ENCODE results near the gene ZNRF3.

The ZNRF3 gene

GRCh38 chr22:28920757-28921584, 37.6 kb downstream of the ZNRF3 start:
- Histone ChIP-seq H3K9ac (ENCODE audit: low read length) (no peak overlapping the region), H2AFZ (ENCODE audit: low read depth, low read length) (no peak overlapping the region), H3K4me3 (ENCODE audit: insufficient read depth in 1 of 2, low read depth in 1 of 2, low read length in 2 of 2) (no peak overlapping the region), H2BK5ac (ENCODE audit: low read depth, low read length, poor library complexity, severe bottlenecking) (no peak overlapping the region), H4K91ac (ENCODE audit: low read length) (no peak overlapping the region), H3K79me1 (replicated peaks; ENCODE audit: low read length, poor library complexity, severe bottlenecking) (peaks cover 37% of the 10 kb centered on the region), H3K36me3 (ENCODE audit: control insufficient read depth in 1 of 2, insufficient read depth in 2 of 2, low read depth in 1 of 2, low read length in 2 of 2) (no peaks in the 10 kb centered on the region), H2BK12ac (ENCODE audit: low read length in 2 of 2) (peak overlapping the region in 1 of 2 experiments; percentile 13), H3K9me3 (ENCODE audit: control insufficient read depth, low read length) (no peaks in the 10 kb centered on the region), H3K27ac (ENCODE audit: low read length, poor library complexity, severe bottlenecking) (no peak overlapping the region), H3K14ac (ENCODE audit: low read length in 2 of 2) (no peak overlapping the region), H2AK5ac (ENCODE audit: low read length, severe bottlenecking) (peak overlapping the region; percentile 54), H3K4ac (ENCODE audit: low read depth in 1 of 2, low read length in 2 of 2) (no peak overlapping the region), H3K4me1 (ENCODE audit: control insufficient read depth, insufficient read depth, low read depth, low read length) (peaks cover 23% of the 10 kb centered on the region), H3K18ac (ENCODE audit: low read depth in 1 of 2, low read length in 2 of 2) (no peak overlapping the region), H3K4me2 (ENCODE audit: low read length, poor library complexity, severe bottlenecking) (no peak overlapping the region), H2BK120ac (ENCODE audit: low read depth, low read length) (no peak overlapping the region), H3K27me3 (ENCODE audit: control insufficient read depth in 1 of 2, insufficient read depth in 1 of 2, low read length in 2 of 2) (no peaks in the 10 kb centered on the region), H2BK15ac (ENCODE audit: low read depth, poor library complexity, severe bottlenecking) (no peak overlapping the region), H4K8ac (ENCODE audit: low read length) (no peak overlapping the region), H3K23ac (ENCODE audit: low read length in 2 of 2) (no peak overlapping the region)
- 83% methylated on average over 5 of the region's 7 CpGs for WGBS
- DNase-seq: no peak

- H4K91ac ChIP-seq (ENCODE audit: low read length): no peak overlapping the region
- no peak overlapping the region for H2BK12ac ChIP-seq (ENCODE audit: low read length in 2 of 2)
- no peak overlapping the region for H3K18ac ChIP-seq (ENCODE audit: low read depth in 1 of 2, low read length in 2 of 2)
- H3K4ac ChIP-seq (ENCODE audit: low read depth in 1 of 2, low read length in 2 of 2): no peak overlapping the region
- H3K79me1 ChIP-seq (replicated peaks; ENCODE audit: low read length, poor library complexity, severe bottlenecking): peaks cover 37% of the 10 kb centered on the region
- no peak overlapping the region for H2AK5ac ChIP-seq (ENCODE audit: low read length, severe bottlenecking)
- no peak overlapping the region for H3K4me3 ChIP-seq (ENCODE audit: insufficient read depth in 1 of 2, low read depth in 1 of 2, low read length in 2 of 2)
- no peak overlapping the region for H2BK5ac ChIP-seq (ENCODE audit: low read depth, low read length, poor library complexity, severe bottlenecking)
- no peaks in the 10 kb centered on the region for H3K9me3 ChIP-seq (ENCODE audit: control insufficient read depth, low read length)
- no CpG with 5 or more reads among the region's 1 CpG for WGBS
- no peak overlapping the region for H4K8ac ChIP-seq (ENCODE audit: low read length)
- H3K36me3 ChIP-seq (ENCODE audit: control insufficient read depth in 1 of 2, insufficient read depth in 2 of 2, low read depth in 1 of 2, low read length in 2 of 2): no peaks in the 10 kb centered on the region
- H3K23ac ChIP-seq (ENCODE audit: low read length in 2 of 2): no peak overlapping the region
- H2AFZ ChIP-seq (ENCODE audit: low read depth, low read length): no peak overlapping the region
- no peak overlapping the region for H3K4me2 ChIP-seq (ENCODE audit: low read length, poor library complexity, severe bottlenecking)
- no peak for DNase-seq
- H2BK120ac ChIP-seq (ENCODE audit: low read depth, low read length): no peak overlapping the region
- no peak overlapping the region for H3K27ac ChIP-seq (ENCODE audit: low read length, poor library complexity, severe bottlenecking)
- no peak overlapping the region for H3K14ac ChIP-seq (ENCODE audit: low read length in 2 of 2)
- H3K4me1 ChIP-seq (ENCODE audit: control insufficient read depth, insufficient read depth, low read depth, low read length): peaks cover 23% of the 10 kb centered on the region
- no peaks in the 10 kb centered on the region for H3K27me3 ChIP-seq (ENCODE audit: control insufficient read depth in 1 of 2, insufficient read depth in 1 of 2, low read length in 2 of 2)
- H2BK15ac ChIP-seq (ENCODE audit: low read depth, poor library complexity, severe bottlenecking): no peak overlapping the region
- no peak overlapping the region for H3K9ac ChIP-seq (ENCODE audit: low read length)
These were observed 38.2 kb downstream of the ZNRF3 start for GRCh38 chr22:28921585-28921879.

GRCh38 chr22:28922540-28923244, 39.3 kb downstream of the ZNRF3 start:
- Histone ChIP-seq H2AK5ac (ENCODE audit: low read length, severe bottlenecking) (peak overlapping the region; percentile 5), H4K8ac (ENCODE audit: low read length) (no peak overlapping the region)

More at GRCh38 chr22:28922540-28923244, 39.3 kb downstream of the ZNRF3 start:
- 80% methylated on average over 8 of the region's 8 CpGs for WGBS
- Histone ChIP-seq H3K36me3 (ENCODE audit: control insufficient read depth in 1 of 2, insufficient read depth in 2 of 2, low read depth in 1 of 2, low read length in 2 of 2) (no peaks in the 10 kb centered on the region), H3K27me3 (ENCODE audit: control insufficient read depth in 1 of 2, insufficient read depth in 1 of 2, low read length in 2 of 2) (no peaks in the 10 kb centered on the region), H3K27ac (ENCODE audit: low read length, poor library complexity, severe bottlenecking) (no peak overlapping the region), H2BK15ac (ENCODE audit: low read depth, poor library complexity, severe bottlenecking) (no peak overlapping the region), H2AFZ (ENCODE audit: low read depth, low read length) (no peak overlapping the region), H3K14ac (ENCODE audit: low read length in 2 of 2) (no peak overlapping the region), H4K91ac (ENCODE audit: low read length) (no peak overlapping the region), H2BK5ac (ENCODE audit: low read depth, low read length, poor library complexity, severe bottlenecking) (no peak overlapping the region), H3K4ac (ENCODE audit: low read depth in 1 of 2, low read length in 2 of 2) (no peak overlapping the region), H3K79me1 (replicated peaks; ENCODE audit: low read length, poor library complexity, severe bottlenecking) (peaks cover 34% of the 10 kb centered on the region), H2BK12ac (ENCODE audit: low read length in 2 of 2) (no peak overlapping the region), H3K18ac (ENCODE audit: low read depth in 1 of 2, low read length in 2 of 2) (no peak overlapping the region), H3K4me1 (ENCODE audit: control insufficient read depth, insufficient read depth, low read depth, low read length) (peaks cover 18% of the 10 kb centered on the region), H3K4me2 (ENCODE audit: low read length, poor library complexity, severe bottlenecking) (no peak overlapping the region), H3K23ac (ENCODE audit: low read length in 2 of 2) (no peak overlapping the region), H3K4me3 (ENCODE audit: insufficient read depth in 1 of 2, low read depth in 1 of 2, low read length in 2 of 2) (no peak overlapping the region), H3K9me3 (ENCODE audit: control insufficient read depth, low read length) (no peaks in the 10 kb centered on the region), H2BK120ac (ENCODE audit: low read depth, low read length) (no peak overlapping the region), H3K9ac (ENCODE audit: low read length) (no peak overlapping the region)
- DNase-seq: no peak
